A172 (cell line): ENCODE results near the gene ARPC4. TPM values are rescaled to one million over a fixed set of nuclear protein-coding genes. Genes with fewer than 3 reads are reported as not detected.
"Not testable (repeated sequence)": the region's sequence is repeated elsewhere in the genome, so short reads cannot be mapped to it uniquely, and the experiment has no call there.

ENCODE experiments used
- DNase-seq: peaks from one replicate; pipeline ENCODE4 v3.0.0-alpha.2; 2015; ENCODE audit warnings: low spot score
- total RNA-seq: library from RNA; depleted of rRNA; stranded (reverse); fragments of >200 nt; shearing (Covaris generic); gene quantifications from 2 replicates; pipeline ENCODE4 v1.2.3, GENCODE V29; 2014

Gene ARPC4
- total RNA-seq, 1 experiment from 2014 or later: 196 TPM

GRCh38 chr3:9820946-9821345 is 28.1 kb downstream of the ARPC4 start:
- DNase-seq: no peak

GRCh38 chr3:9825451-9826040 is 32.7 kb downstream of the ARPC4 start:
- no peak for DNase-seq

GRCh38 chr3:9826815-9827573 is 34.1 kb downstream of the ARPC4 start:
- peak; percentile 25 for DNase-seq

- DNase-seq: no peak
Observed at GRCh38 chr3:9828801-9829755, 36.2 kb downstream of the ARPC4 start.

GRCh38 chr3:9831253-9831652 is 38.4 kb downstream of the ARPC4 start:
- no peak for DNase-seq

- DNase-seq: no peak
Observed at GRCh38 chr3:9833078-9833477, 40.2 kb downstream of the ARPC4 start.

- no peak for DNase-seq
Observed at GRCh38 chr3:9834520-9835380, 41.9 kb downstream of the ARPC4 start.

GRCh38 chr3:9837701-9838582 is 45.1 kb downstream of the ARPC4 start:
- DNase-seq: no peak

GRCh38 chr3:9838856-9839255 is 46.0 kb downstream of the ARPC4 start:
- DNase-seq: no peak

- no peak for DNase-seq
Observed at GRCh38 chr3:9841015-9841414, 48.1 kb downstream of the ARPC4 start.

- peak; percentile 91 for DNase-seq
Observed at GRCh38 chr3:9843715-9844438, 51.0 kb downstream of the ARPC4 start, which contains the start of gene RPUSD3. Gene RPUSD3 (minus strand): TSS chr3:9844008. CDS start chr3:9843990, 18 bp downstream.

- DNase-seq: no peak
Observed at GRCh38 chr3:9846231-9846630, 53.3 kb downstream of the ARPC4 start.

GRCh38 chr3:9846931-9847488 is 54.1 kb downstream of the ARPC4 start:
- DNase-seq: no peak

GRCh38 chr3:9847870-9848269 is 55.0 kb downstream of the ARPC4 start:
- not testable (repeated sequence) for DNase-seq

- DNase-seq: peak; percentile 21
Observed at GRCh38 chr3:9848860-9849259, 56.0 kb downstream of the ARPC4 start.

- DNase-seq: not testable (repeated sequence)
Observed at GRCh38 chr3:9851383-9851782, 58.5 kb downstream of the ARPC4 start.

GRCh38 chr3:9851926-9852325 is 59.0 kb downstream of the ARPC4 start:
- not testable (repeated sequence) for DNase-seq

- DNase-seq: no peak
Observed at GRCh38 chr3:9852528-9852927, 59.6 kb downstream of the ARPC4 start.

- DNase-seq: not testable (repeated sequence)
Observed at GRCh38 chr3:9854291-9854940, 61.5 kb downstream of the ARPC4 start.
